Lower leg skin (tissue), 3 donors: Measurements from ENCODE around the gene KRT5.

Source experiments
- POLR2A ChIP-seq, 2 donors: fragments of 450-650 bp; IDR thresholded peaks; one replicate each; pipeline ENCODE4 v1.6.1; 2016 to 2017; ENCODE audit warnings: antibody characterized with exemption in 2 of 2, mild to moderate bottlenecking in 1 of 2, moderate library complexity in 1 of 2
- TF ChIP-seq, protein P1 (sequence below), 3 donors: fragments of 450-650 bp; IDR thresholded peaks; one replicate each; pipeline ENCODE4 v1.5.1; 2016; ENCODE audit warnings: antibody characterized with exemption in 3 of 3, mild to moderate bottlenecking in 3 of 3, moderate library complexity in 2 of 3

DNA sequence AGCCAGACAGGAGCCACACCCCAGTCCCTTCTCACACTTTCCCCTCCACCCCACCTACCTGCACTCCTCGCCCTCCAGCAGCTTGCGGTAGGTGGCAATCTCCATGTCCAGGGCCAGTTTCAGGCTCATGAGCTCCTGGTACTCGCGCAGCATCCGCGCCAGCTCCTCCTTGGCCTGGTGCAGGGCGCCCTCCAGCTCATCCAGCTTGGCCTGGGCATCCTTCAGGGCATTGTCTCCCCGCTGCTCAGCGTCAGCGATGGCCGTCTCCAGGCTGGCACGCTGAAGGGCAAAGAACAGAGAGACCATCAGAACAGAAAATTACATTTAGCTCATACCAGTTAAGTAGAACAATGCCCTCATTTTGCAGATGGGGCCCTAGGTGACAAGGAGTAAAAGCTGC, 47.9 kb upstream of the KRT5 start:
- TF ChIP-seq POLR2A (IDR thresholded peaks at IDR 0.05), result no peak
- TF ChIP-seq, protein P1, sequence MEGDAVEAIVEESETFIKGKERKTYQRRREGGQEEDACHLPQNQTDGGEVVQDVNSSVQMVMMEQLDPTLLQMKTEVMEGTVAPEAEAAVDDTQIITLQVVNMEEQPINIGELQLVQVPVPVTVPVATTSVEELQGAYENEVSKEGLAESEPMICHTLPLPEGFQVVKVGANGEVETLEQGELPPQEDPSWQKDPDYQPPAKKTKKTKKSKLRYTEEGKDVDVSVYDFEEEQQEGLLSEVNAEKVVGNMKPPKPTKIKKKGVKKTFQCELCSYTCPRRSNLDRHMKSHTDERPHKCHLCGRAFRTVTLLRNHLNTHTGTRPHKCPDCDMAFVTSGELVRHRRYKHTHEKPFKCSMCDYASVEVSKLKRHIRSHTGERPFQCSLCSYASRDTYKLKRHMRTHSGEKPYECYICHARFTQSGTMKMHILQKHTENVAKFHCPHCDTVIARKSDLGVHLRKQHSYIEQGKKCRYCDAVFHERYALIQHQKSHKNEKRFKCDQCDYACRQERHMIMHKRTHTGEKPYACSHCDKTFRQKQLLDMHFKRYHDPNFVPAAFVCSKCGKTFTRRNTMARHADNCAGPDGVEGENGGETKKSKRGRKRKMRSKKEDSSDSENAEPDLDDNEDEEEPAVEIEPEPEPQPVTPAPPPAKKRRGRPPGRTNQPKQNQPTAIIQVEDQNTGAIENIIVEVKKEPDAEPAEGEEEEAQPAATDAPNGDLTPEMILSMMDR (IDR thresholded peaks at IDR 0.05), result no peak
